ENCODE measurements around the gene MAPK12. TPM values are rescaled to one million over a fixed set of nuclear protein-coding genes. Genes with fewer than 3 reads are reported as not detected.

The MAPK12 gene
- total and polyA plus RNA-seq, 2 donors (not counting 1 experiment from before 2014, with no cell fraction given), result 6.5 to 7.8 TPM

DNA sequence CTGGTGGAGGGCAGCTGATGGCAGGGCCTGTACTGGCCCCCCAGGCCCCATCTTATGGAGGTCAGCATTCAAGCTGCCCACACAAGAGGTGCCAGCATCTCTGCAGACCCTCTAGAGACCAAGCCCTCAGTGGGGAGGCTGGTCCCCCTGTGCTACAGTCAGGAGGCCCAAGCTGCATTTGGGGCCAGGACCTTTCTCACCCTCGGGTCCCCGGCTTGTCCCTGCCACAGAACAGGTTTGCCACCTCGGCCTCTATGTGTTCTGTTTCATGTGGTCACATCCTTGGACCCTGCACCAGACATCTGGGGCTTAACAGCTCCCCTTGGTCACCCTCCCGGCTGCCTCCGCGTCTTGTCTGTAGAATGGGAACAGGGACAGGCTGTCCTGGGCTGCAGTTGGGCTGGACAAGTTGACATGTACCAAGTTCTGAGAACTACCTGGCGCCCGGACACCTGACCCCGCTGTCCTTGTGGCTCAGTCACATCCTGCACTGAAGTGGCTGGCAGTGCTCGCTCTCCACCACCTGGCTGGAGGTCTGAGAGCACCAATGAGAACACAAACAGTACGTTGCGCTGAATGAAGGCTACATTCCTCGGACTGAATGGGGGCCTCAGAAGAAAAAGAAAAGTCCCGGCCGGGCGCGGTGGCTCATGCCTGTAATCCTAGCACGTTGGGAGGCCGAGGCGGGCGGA is 48.7 kb upstream of the MAPK12 start:
- Mint-ChIP-seq H3K27me3 (peaks cover 5% of the 10 kb centered on the region), H3K9me3 (ENCODE audit: insufficient read depth) (no peaks in the 10 kb centered on the region), H3K4me1 (peaks cover 31% of the 10 kb centered on the region), H3K27ac (peak overlapping the region; percentile 26), H3K4me3 (no peak overlapping the region)
- DNase-seq (no peak), ATAC-seq (ENCODE audit: low read depth) (no peak)
- H3K36me3 ChIP-seq (replicated peaks in 1 of 2; ENCODE audit: control extremely low read depth in 1 of 2, control insufficient read depth in 1 of 2, extremely low read depth in 1 of 2, insufficient read depth in 2 of 2, low read length in 1 of 2), result no peaks in the 10 kb centered on the region
- H3K4me1 ChIP-seq (ENCODE audit: control insufficient read depth in 2 of 2, insufficient read depth in 2 of 2, low read length in 2 of 2), result peaks cover 52 to 70% of the 10 kb centered on the region in 2 donors
- H3K4me2 ChIP-seq (replicated peaks; ENCODE audit: low read depth, low read length, poor library complexity, severe bottlenecking), result no peak overlapping the region
- no peak overlapping the region for H2AFZ ChIP-seq (ENCODE audit: insufficient read depth, low read depth, low read length, poor library complexity, severe bottlenecking)
- no peak overlapping the region for H3K4me3 ChIP-seq (ENCODE audit: control extremely low read depth in 1 of 5, extremely low read depth in 1 of 5, insufficient read depth in 1 of 5, low read depth in 2 of 5, low read length in 4 of 5)
- intact Hi-C loops (cut with micrococcal nuclease), result no loop called here
- no peak overlapping the region for H3K9ac ChIP-seq (ENCODE audit: low read length)
- no peaks in the 10 kb centered on the region for H3K79me2 ChIP-seq (ENCODE audit: control insufficient read depth, insufficient read depth, low read length)
- H3K9me3 ChIP-seq (ENCODE audit: control extremely low read depth in 1 of 3, control insufficient read depth in 2 of 3, insufficient read depth in 1 of 3, low read length in 2 of 3), result peaks cover 0 to 3% (median 0%) of the 10 kb centered on the region in 3 donors
- ChIA-PET CTCF (interaction anchor here (1.2 kb wide), 1 partner anchor 16 kb away, joined by 4 read pairs; no protein-coding TSS in a partner anchor), POLR2A (no interaction called here)
- peaks cover 0 to 22% (median 5%) of the 10 kb centered on the region in 4 experiments for H3K27me3 ChIP-seq (replicated peaks in 1 of 4; ENCODE audit: control extremely low read depth in 1 of 4, control insufficient read depth in 3 of 4, insufficient read depth in 4 of 4, low read length in 3 of 4)
- no peaks in the 10 kb centered on the region for H4K20me1 ChIP-seq (ENCODE audit: control insufficient read depth, insufficient read depth, low read length, poor library complexity, severe bottlenecking)
- TF ChIP-seq, protein P1, sequence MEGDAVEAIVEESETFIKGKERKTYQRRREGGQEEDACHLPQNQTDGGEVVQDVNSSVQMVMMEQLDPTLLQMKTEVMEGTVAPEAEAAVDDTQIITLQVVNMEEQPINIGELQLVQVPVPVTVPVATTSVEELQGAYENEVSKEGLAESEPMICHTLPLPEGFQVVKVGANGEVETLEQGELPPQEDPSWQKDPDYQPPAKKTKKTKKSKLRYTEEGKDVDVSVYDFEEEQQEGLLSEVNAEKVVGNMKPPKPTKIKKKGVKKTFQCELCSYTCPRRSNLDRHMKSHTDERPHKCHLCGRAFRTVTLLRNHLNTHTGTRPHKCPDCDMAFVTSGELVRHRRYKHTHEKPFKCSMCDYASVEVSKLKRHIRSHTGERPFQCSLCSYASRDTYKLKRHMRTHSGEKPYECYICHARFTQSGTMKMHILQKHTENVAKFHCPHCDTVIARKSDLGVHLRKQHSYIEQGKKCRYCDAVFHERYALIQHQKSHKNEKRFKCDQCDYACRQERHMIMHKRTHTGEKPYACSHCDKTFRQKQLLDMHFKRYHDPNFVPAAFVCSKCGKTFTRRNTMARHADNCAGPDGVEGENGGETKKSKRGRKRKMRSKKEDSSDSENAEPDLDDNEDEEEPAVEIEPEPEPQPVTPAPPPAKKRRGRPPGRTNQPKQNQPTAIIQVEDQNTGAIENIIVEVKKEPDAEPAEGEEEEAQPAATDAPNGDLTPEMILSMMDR (IDR thresholded peaks at IDR 0.05), result no peak
- TF ChIP-seq EZH2 (IDR thresholded peaks at IDR 0.05; ENCODE audit: borderline replicate concordance, insufficient read depth, low read depth, low read length, poor library complexity, severe bottlenecking), result no peak
- WGBS (ENCODE audit: insufficient coverage), result 93% methylated on average over 13 of the region's 21 CpGs
- H3K27ac ChIP-seq (ENCODE audit: low read length in 2 of 2), result no peak overlapping the region

DNA sequence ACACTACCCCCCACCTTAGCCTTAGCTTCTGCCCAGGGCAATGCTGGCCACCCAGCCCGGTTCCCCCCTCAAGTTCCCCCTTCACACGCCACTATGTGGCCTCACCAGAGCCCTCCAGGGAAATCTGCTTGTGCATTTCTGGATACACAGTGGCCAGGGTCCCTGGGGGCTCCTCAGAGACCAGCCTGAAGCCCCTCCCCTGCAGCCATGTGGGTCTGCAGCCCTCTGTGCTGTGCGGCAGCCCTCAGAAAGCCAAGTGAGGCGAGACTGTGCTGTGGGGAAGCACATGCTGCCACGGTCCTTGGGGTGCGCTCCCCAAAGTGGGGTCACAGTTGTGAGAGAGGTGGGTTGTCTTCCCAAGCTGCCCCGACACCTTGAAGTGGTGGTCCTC is 48.1 kb upstream of the MAPK12 start:
- H3K4me3 ChIP-seq (ENCODE audit: control extremely low read depth in 1 of 5, extremely low read depth in 1 of 5, insufficient read depth in 1 of 5, low read depth in 2 of 5, low read length in 4 of 5), result no peak overlapping the region
- H3K27me3 ChIP-seq (replicated peaks in 1 of 4; ENCODE audit: control extremely low read depth in 1 of 4, control insufficient read depth in 3 of 4, insufficient read depth in 4 of 4, low read length in 3 of 4), result peaks cover 0 to 28% (median 7%) of the 10 kb centered on the region in 4 experiments
- H3K36me3 ChIP-seq (replicated peaks in 1 of 2; ENCODE audit: control extremely low read depth in 1 of 2, control insufficient read depth in 1 of 2, extremely low read depth in 1 of 2, insufficient read depth in 2 of 2, low read length in 1 of 2), result no peaks in the 10 kb centered on the region
- no peaks in the 10 kb centered on the region for H3K9me3 Mint-ChIP-seq (ENCODE audit: insufficient read depth)
- H4K20me1 ChIP-seq (ENCODE audit: control insufficient read depth, insufficient read depth, low read length, poor library complexity, severe bottlenecking), result no peaks in the 10 kb centered on the region
- H3K27me3 Mint-ChIP-seq, result peaks cover 5% of the 10 kb centered on the region
- no peak overlapping the region for H3K27ac Mint-ChIP-seq
- DNase-seq (no peak), ATAC-seq (ENCODE audit: low read depth) (no peak)
- ChIA-PET CTCF (interaction anchor here (1.2 kb wide), 1 partner anchor 15 kb away, joined by 4 read pairs; no protein-coding TSS in a partner anchor), POLR2A (interaction anchor here (0.7 kb wide), 1 partner anchor 466 kb away, joined by 5 read pairs; no protein-coding TSS in a partner anchor)
- H3K79me2 ChIP-seq (ENCODE audit: control insufficient read depth, insufficient read depth, low read length), result no peaks in the 10 kb centered on the region
- peak overlapping the region; percentile 48 for H3K4me2 ChIP-seq (replicated peaks; ENCODE audit: low read depth, low read length, poor library complexity, severe bottlenecking)
- no peak overlapping the region for H2AFZ ChIP-seq (ENCODE audit: insufficient read depth, low read depth, low read length, poor library complexity, severe bottlenecking)
- H3K27ac ChIP-seq (ENCODE audit: low read length in 2 of 2), result no peak overlapping the region
- H3K4me3 Mint-ChIP-seq, result no peak overlapping the region
- peaks cover 0 to 6% (median 0%) of the 10 kb centered on the region in 3 donors for H3K9me3 ChIP-seq (ENCODE audit: control extremely low read depth in 1 of 3, control insufficient read depth in 2 of 3, insufficient read depth in 1 of 3, low read length in 2 of 3)
- peaks cover 31% of the 10 kb centered on the region for H3K4me1 Mint-ChIP-seq
- no peak for TF ChIP-seq EZH2 (IDR thresholded peaks at IDR 0.05; ENCODE audit: borderline replicate concordance, insufficient read depth, low read depth, low read length, poor library complexity, severe bottlenecking)
- TF ChIP-seq, protein P1 (IDR thresholded peaks at IDR 0.05), result no peak
- no peak overlapping the region for H3K9ac ChIP-seq (ENCODE audit: low read length)
- intact Hi-C loops (cut with micrococcal nuclease), result no loop called here
- H3K4me1 ChIP-seq (ENCODE audit: control insufficient read depth in 2 of 2, insufficient read depth in 2 of 2, low read length in 2 of 2), result peaks cover 52 to 70% of the 10 kb centered on the region in 2 donors
- WGBS (ENCODE audit: insufficient coverage), result 28% methylated on average over 7 of the region's 7 CpGs

Data from B cell (primary cell).